Activated CD4-positive, alpha-beta T cell treated with anti-CD3 and anti-CD28 coated beads, Interleukin-2, Interleukin-4, amounts not matched to agents 100 ng/mL and 50 ng/mL, durations not matched to agents 16 hours and 8 hours (primary cell): ENCODE results near the gene KIN.
"Not testable (repeated sequence)": the region's sequence is repeated elsewhere in the genome, so short reads cannot be mapped to it uniquely, and the experiment has no call there.

Experiments
- DNase-seq: peaks from one replicate; pipeline ENCODE4 v3.0.0-alpha.2; 2020; ENCODE audit warnings: low spot score

Gene KIN, protein sequence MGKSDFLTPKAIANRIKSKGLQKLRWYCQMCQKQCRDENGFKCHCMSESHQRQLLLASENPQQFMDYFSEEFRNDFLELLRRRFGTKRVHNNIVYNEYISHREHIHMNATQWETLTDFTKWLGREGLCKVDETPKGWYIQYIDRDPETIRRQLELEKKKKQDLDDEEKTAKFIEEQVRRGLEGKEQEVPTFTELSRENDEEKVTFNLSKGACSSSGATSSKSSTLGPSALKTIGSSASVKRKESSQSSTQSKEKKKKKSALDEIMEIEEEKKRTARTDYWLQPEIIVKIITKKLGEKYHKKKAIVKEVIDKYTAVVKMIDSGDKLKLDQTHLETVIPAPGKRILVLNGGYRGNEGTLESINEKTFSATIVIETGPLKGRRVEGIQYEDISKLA

DNA sequence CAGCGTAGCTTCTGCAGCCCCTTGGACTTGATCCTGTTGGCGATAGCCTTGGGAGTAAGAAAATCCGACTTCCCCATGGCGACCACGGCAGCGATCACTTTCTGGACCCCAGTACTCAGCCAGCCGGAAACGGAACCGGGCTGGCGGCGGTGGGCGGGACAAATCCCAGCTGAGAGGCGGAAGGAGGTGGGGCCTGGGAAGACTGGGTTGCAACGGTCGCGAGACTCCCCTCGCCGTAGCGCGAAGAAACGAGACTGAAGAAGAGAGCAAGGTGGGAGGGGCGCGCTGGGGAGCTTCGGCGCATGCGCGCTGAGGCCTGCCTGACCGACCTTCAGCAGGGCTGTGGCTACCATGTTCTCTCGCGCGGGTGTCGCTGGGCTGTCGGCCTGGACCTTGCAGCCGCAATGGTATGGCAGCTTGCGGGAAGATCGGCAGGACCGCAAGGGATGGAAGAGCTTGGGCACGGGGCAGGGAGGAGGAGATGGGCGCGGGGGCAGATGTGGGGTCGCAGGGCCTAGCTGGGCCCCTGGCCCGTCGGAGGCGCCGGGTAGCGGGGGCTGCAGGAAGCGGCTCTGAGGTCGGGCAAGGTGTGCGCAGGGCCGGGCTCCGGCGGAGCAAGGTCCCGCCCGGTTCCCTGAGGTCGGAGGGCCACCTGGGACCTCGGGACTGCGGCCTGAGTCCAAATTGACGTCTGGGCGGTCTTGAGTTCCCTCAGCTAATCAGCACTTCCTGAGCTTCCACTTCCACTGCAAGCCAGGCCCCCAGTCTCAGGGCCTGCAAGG lies at the start of gene KIN, which contains the start of gene ATP5F1C:
Gene KIN, minus strand, starts transcription at position 137 of the 782 bp plus-strand sequence. Its CDS starts 60 bp downstream, at position 77.
Gene ATP5F1C, plus strand, starts transcription at position 321 of the 782 bp plus-strand sequence. Its CDS starts 31 bp downstream, at position 352.
- peak; percentile 98 for DNase-seq

DNA sequence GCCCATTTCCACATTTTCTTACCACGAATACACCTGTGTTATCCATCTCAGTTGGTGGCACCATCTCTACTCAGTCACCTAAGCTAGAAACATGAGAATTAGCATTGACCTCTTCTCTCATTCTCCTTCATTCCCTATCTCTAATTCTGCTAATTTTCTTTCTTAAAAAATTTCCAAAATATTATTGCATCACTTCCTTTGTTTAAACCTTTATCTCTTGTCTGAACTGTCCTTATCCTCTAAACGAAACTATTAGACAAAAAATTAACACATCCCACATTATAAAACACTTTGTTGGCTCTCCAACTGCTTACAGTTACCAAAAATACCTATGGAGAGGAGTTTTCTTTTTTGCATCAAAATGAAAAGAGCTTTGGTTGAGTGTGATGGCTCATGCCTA lies 48.8 kb upstream of the KIN start:
- DNase-seq = no peak

DNA sequence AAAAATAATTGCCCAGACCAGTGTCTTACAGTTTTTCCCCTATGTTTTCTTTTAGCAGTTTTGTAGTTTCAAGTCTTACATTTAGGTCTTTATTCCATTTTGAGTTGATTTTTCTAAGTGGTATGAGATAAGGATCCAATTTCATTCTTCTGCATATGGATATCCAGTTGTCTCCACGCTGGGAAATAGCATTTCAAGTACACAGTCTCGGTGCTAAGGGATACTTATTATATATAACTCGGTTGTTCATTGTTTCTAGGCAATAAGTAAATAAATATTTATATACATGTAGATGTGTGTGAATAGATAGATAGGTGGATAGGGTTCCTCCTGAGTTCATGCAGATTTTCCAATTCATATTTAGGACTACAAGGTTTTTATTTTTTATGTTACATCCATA lies 46.5 kb upstream of the KIN start:
- DNase-seq = no peak

DNA sequence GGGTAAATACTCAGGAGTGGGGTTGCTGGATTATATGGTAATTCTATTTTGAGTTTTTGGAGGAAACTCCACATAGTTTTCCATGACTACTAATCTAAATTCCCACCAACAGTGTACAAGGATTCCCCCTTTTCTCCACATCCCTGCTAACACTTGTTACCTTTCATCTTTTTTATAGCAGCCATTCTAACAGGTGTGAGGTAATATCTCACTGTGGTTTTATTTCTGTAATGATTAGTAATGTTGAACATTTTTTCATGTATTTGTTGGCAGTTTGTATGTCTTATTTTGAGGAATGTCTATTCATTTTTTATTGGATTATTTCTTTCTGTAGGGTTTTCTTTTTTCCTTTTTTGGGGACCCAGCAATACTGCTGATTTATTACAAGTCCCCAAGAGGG lies 45.4 kb upstream of the KIN start:
- DNase-seq = no peak

DNA sequence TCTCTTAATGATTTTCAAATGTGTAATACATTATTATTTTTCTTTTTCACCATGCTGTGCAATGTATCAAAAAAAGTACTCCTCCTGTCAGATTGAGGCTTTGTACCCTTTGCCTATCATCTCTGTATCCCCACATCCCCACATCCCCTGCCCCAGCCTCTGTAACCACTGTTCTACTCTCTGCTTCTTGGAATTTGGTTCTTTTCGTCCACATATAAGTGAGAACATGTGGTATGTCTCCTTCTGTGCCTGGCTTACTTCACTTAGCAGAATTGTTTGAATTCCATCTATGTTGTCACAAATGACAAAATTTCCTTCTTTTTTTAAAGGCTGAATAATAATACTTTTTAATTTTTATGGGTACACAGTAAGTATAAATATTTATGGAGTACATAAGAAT lies 44.3 kb upstream of the KIN start:
- no peak for DNase-seq

DNA sequence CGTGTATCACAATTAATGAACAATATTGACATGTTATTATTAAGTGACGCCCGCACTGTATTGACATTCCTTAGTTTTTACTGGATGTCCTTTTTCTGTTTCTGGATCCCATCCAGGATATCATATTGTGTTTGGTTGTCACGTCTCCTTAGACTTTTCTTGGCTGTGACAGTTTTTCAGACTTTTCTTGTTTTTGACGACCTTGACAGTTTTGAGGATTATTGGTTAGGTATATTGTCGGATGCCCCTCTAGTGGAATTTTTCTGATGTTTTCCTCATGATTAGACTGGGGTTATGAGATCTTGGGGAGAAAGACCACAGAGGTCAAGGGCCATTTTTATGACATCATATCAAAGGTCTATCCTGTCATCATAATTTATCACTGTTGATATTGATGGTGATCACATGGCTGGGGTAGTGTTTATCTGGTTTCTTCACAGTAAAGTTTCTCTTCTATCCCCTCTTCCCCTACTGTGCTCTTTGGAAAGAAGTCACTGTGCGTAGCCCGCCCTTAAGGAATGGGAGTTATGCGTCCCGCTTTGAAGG lies 41.6 kb upstream of the KIN start:
- no peak for DNase-seq

DNA sequence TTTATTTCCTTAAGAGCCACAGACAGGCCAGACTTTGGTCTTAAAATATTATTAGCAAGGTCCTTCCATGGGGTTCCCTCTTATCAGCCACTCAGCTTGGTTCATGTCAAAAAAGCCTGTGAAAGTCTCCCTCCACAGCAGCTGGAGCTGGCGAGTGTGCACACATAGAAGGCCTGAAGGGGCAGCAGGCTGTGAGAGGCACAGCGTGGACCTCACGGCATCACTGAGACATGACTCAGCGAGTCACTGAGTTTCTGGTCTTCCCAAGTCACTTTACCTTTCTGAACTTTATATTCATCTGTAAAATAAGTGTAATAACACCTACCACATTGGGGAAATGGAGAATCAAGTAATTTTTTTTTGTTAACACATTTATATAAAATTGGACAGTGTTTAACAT lies 39.2 kb upstream of the KIN start:
- no peak for DNase-seq

DNA sequence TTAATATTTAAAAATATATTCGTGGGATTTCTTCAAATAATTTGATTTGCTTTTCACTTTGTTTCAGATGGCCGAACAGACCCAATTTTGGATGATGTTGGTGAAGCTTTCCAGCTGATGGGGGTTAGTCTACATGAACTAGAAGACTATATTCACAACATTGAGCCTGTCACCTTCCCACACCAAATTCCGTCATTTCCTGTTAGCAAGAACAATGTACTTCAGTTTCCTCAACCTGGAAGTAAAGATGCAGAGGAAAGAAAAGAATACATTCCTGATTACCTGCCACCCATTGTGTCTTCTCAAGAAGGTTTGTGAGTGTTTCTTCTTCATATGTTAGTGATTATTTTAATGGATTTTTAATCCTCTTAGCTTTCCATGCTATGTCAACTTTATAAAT lies 36.5 kb upstream of the KIN start:
- DNase-seq = no peak

DNA sequence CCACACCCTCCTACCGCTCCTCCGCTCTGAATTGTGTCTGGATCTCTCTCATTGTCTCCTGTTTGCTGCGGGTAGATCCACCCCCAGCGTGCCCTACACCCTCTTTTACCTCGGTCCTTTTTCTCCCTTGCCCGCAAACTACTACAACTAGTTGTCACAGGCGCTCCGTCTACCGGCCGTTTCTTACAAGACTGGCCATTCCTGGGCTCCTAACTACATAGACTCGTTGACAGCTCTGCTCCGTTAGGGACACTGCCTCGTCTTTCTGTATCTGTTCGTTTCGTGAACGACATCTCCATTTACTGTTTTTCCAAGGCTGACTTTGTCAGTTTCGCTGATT lies 31.3 kb upstream of the KIN start:
- DNase-seq = peak; percentile 45

DNA sequence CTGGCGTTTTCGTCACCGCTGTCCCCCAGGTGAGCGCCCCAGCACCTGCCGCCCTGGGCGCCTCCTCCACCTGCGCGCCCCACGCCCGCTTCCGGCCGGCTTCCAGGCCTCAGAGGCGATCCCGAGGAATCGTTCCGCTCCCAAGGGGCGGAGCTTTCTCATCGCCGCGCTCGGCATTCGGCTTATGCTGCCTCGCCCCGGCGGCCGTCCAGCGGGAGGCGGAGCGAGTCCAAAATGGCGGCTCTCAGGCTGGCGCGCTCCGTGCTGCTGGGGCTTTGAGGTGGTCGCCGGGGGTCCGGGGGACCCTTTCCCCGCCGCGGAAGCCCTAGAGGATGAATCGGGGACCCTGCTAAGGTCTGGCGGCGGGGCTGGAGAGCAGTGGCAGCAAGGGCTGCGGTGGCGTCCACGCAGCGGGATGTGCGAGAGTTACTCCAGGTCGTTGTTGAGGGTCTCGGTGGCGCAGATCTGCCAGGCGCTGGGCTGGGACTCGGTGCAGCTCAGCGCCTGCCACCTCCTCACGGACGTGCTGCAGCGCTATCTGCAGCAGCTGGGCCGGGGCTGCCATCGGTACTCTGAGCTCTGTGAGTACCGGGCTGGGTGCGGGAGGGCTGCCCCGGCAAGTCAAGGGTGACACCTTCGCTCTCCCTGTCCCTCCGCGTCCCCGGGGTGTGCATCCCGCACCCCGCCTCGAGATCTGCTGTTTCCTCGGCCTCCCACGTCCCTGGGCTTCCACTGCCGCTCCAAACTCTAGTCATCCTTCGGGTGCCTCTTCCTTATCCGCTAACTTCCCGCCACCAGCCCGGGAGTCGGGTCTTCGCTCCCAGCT lies 30.7 kb upstream of the KIN start, which contains the start of gene TAF3:
Gene TAF3, plus strand, starts transcription at position 211 of the 826 bp plus-strand sequence. Its CDS starts 205 bp downstream, at position 416.
- peak; percentile 93 for DNase-seq

DNA sequence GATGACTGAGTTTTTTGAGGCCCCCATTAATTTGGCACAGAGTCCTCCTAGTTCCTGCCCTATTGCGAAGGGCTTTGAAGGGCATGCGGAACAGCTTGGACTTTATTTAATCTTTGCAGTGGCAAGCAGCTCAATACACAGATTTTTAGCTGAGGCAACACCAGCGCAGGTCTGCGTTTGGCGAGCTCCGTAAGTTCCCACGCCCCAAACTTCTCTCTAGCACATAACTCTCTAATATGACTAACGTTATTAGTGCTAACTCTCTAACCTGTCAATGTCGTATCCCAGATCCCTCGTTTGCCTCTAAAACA lies 30.1 kb upstream of the KIN start:
- DNase-seq = no peak

DNA sequence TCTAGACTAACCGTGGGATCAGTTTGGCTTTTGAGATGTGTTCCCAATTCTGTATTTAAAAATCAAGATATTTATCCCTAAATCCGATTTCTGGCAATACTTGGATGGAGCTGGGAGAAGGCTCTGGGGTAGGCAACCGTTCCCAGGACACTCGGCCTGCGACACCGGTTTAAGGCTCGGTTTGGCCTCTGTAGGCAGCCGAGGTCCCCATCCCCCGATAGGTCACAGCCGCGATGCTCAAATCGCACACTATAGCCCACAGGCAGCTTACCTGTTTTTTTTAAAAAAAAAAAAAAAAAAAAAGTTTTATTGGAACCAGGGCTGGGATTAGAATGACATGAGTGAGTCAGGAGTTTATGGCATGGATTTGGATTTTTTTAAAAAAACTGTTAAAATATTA lies 29.8 kb upstream of the KIN start:
- DNase-seq = no peak

DNA sequence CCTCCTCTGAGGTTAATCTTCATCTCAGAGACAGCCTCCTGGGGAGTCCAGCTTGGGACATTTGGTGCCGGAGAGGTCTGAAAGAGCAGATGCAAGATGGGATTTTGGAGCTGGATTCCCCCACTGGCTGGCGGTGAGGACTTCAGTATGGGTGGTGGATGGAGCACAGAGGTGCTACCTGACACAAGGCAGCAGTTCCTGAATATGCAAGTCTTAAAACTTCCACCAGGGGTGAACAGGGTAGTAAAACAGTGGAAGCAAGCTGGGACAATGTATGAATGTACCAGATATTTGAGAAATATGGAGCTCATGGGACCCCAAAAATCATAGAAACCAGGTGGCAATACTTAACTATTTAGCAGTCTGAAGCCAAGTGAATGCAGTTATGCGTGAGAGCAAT lies 25.7 kb upstream of the KIN start:
- DNase-seq = no peak

DNA sequence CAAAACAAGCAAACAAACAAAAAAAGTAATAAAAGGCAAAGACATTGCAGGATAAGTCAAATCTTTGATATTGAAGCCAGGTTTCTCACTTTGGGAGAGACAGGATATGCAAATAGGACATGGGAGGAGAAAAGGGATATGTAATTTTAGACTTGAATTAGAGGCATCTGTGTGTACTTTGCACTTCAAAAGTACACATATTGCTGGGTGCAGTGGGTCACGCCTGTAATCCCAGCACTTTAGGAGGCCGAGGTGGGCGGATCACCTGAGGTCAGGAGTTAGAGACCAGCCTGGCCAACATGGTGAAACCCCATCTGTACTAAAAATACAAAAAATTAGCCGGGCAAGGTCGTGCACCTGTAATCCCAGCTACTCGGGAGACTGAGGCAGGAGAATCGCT lies 23.9 kb upstream of the KIN start:
- not testable (repeated sequence) for DNase-seq

DNA sequence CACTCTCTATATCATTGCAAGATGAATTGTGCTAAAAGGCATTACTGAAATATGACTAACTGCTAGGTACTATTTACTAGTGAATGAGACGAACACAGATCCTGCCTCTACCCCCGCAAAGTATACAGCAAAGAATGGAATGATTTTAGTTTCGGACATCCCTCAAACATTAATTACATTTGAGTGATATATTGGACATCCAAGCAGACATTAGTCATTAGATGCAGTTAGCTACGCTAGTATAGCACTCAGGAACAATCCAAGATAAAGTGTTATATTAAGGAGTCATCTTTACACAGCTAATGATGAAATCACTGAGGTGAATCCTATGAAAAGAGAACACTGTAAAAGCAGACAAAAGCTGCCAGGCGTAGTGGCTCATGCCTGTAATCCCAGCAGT lies 23.2 kb upstream of the KIN start:
- no peak for DNase-seq

DNA sequence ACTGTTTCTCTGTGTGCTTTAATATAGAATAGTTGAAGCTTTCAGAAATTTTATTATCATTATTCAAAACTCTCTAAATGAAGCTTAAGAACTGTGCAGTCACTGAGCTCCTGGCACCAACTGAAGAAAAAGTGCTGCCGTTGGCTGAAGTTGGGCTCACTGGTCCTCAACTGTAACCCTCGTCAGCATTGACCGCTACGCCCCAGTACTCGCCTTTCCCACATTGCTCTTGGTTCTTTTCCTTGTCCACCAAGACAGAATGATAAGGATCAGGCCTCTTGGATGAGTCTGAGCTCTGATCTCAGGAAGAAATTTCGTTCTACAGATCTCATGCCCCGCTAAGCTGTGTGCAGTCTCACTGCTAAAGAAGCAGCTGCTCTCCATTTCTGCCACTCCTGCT lies 22.6 kb upstream of the KIN start:
- no peak for DNase-seq

DNA sequence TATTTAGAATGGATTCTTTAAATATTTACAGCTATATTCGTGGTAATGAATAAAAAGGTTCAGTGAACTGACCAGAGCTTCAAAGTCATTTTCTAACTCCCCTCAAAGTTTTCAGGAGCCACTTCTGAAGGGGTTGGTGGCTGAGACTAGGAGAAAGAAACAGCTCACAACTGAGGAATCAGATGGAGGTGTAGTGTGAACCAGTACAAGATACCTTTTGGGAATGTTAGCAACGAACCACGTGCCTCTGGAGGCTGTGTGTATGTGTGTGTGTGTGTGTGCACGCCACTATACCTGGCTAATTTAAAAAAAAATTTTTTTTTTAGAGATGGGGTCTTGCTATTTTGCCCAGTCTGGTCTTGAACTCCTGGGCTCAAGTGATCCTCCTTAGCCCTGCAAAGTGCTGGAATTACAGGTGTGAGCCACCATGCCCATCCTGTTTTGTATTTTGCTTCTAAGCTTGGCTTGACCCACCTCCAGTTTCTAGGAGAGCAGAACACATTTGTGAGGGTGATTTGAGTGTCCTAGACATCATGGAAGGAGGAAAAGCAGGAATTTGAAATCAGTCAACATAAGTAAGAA lies 21.0 kb upstream of the KIN start:
- DNase-seq = no peak

DNA sequence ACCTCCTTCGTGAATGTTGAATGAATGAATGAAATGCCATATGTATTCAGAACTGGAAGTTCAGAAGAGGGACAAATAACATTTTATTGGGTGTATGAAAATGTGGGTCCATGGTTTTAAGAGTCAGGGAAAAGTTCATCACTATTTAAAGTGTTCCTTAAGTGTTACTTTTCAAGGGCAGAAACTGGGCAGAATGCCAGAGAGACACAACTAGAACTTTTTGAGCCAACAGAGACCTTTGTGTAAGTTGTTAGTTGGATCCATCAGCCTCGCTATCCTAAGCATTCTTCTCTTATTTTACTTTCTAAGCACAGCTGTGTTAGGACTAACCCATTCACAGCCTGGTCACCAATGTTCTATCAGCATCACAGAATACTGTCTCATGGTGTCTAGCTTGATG lies 16.9 kb upstream of the KIN start:
- DNase-seq = no peak

DNA sequence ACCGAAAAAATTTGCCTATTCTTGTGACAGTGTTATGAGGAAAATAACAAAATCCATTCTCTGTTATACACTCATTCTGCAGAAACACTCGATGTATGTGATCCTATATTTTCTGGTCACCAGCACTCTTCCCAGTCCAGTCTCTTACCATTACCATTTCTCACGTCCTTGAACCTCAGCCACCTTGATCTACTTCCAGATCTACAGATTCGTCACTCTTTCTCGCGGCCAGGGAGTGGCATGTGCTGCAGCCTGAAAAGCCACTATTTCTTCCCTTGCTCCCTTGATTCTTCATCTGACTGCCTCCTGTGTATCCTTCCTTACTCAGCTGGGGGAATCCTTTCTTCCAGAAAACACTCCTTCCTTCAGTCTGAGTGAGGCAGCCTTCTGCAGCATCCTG lies 16.4 kb upstream of the KIN start:
- no peak for DNase-seq

DNA sequence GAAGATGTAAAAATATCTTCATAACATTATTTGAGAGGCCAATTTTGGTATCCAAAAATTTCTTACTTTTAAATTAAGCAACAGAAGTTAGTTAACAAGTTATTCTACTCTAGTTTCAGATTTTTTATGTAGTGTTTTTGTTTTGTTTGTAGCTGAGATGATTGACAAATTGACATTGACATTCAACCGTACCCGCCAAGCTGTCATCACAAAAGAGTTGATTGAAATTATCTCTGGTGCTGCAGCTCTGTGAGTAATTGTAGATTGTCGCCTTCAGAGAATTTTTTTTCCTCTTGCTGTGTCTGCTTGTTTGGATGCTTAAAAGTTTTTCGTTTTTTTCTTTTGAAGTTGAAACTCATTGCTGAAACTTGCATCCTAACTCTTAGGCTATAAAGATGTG lies 14.8 kb upstream of the KIN start:
- no peak for DNase-seq

DNA sequence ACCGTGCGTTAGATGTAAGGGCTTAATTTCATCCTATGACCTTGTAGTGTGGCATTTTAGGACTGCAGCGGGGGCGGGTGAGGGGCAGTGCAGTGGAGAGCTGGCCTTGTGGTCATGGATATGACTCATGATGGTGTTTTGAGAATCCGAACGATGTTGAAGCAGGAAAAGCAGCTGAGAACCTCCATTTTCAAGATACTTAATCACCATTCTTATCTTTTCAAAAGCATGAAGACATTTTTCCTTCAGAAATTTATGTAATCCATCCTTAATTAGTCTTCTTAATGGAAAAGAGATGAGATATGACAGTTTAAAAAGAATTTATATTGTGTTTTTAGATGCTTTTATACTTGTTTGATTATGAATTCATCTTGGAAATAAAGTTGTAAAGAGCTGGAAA lies 9.8 kb upstream of the KIN start:
- peak; percentile 37 for DNase-seq

DNA sequence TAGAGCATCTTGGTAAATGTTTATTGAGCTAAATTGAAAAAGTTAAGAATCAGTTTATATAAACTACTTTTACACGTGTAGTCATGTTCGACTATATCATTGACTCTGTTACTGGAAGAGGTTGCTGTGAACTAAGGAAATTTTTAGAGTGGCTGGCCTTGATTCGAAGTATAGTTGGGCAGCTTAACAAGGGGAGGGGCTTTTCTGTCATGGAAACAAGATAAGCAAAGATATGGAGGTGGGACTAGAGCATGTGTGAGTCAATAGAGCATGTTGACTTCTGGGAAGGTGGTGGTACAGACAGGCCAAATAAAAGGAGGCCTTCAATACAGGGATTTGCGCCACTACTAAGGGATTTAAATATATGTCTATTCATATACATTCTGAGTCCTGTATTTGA lies 7.8 kb upstream of the KIN start:
- DNase-seq = no peak
